Measurements from ENCODE around the gene GNAL. TPM values are rescaled to one million over a fixed set of nuclear protein-coding genes. Genes with fewer than 3 reads are reported as not detected.

GNAL gene
- total RNA-seq, 1 experiment from 2014 or later, result 8.6 TPM

- no peak for DNase-seq (ENCODE audit: extremely low read depth, low read depth)
These were observed 68.1 kb downstream of the GNAL start for GRCh38 chr18:11757084-11757590.

GRCh38 chr18:11759456-11759855 is 70.4 kb downstream of the GNAL start:
- no peak for DNase-seq (ENCODE audit: extremely low read depth, low read depth)

GRCh38 chr18:11760498-11761167 is 71.6 kb downstream of the GNAL start:
- no peak for DNase-seq (ENCODE audit: extremely low read depth, low read depth)

GRCh38 chr18:11761553-11761952 is 72.5 kb downstream of the GNAL start:
- DNase-seq (ENCODE audit: extremely low read depth, low read depth), result no peak

- DNase-seq (ENCODE audit: extremely low read depth, low read depth), result no peak
These were observed 73.4 kb downstream of the GNAL start for GRCh38 chr18:11762429-11762828.

GRCh38 chr18:11767329-11767728 is 78.3 kb downstream of the GNAL start:
- no peak for DNase-seq (ENCODE audit: extremely low read depth, low read depth)

- DNase-seq (ENCODE audit: extremely low read depth, low read depth), result no peak
These were observed 78.9 kb downstream of the GNAL start for GRCh38 chr18:11767935-11768334.

GRCh38 chr18:11775436-11776174 is 86.5 kb downstream of the GNAL start:
- DNase-seq (ENCODE audit: extremely low read depth, low read depth), result no peak

- DNase-seq (ENCODE audit: extremely low read depth, low read depth), result no peak
These were observed 91.0 kb downstream of the GNAL start for GRCh38 chr18:11780042-11780441.

- DNase-seq (ENCODE audit: extremely low read depth, low read depth), result no peak
These were observed 94.8 kb downstream of the GNAL start for GRCh38 chr18:11783716-11784331.

GRCh38 chr18:11784674-11785304 is 95.7 kb downstream of the GNAL start:
- no peak for DNase-seq (ENCODE audit: extremely low read depth, low read depth)

GRCh38 chr18:11785444-11786055 is 96.5 kb downstream of the GNAL start:
- no peak for DNase-seq (ENCODE audit: extremely low read depth, low read depth)

- no peak for DNase-seq (ENCODE audit: extremely low read depth, low read depth)
These were observed 100.8 kb downstream of the GNAL start for GRCh38 chr18:11789716-11790510.

- no peak for DNase-seq (ENCODE audit: extremely low read depth, low read depth)
These were observed 102.1 kb downstream of the GNAL start for GRCh38 chr18:11791131-11791530.

GRCh38 chr18:11792632-11793031 is 103.6 kb downstream of the GNAL start:
- no peak for DNase-seq (ENCODE audit: extremely low read depth, low read depth)

- no peak for DNase-seq (ENCODE audit: extremely low read depth, low read depth)
These were observed 105.1 kb downstream of the GNAL start for GRCh38 chr18:11794195-11794594.

GRCh38 chr18:11795916-11796315 is 106.9 kb downstream of the GNAL start:
- DNase-seq (ENCODE audit: extremely low read depth, low read depth), result no peak

GRCh38 chr18:11798271-11798670 is 109.2 kb downstream of the GNAL start:
- DNase-seq (ENCODE audit: extremely low read depth, low read depth), result no peak

- DNase-seq (ENCODE audit: extremely low read depth, low read depth), result no peak
These were observed 110.0 kb downstream of the GNAL start for GRCh38 chr18:11799066-11799465.

Measured in NCI-H460 (cell line).